ENCODE measurements around the gene PCBP3.

DNA sequence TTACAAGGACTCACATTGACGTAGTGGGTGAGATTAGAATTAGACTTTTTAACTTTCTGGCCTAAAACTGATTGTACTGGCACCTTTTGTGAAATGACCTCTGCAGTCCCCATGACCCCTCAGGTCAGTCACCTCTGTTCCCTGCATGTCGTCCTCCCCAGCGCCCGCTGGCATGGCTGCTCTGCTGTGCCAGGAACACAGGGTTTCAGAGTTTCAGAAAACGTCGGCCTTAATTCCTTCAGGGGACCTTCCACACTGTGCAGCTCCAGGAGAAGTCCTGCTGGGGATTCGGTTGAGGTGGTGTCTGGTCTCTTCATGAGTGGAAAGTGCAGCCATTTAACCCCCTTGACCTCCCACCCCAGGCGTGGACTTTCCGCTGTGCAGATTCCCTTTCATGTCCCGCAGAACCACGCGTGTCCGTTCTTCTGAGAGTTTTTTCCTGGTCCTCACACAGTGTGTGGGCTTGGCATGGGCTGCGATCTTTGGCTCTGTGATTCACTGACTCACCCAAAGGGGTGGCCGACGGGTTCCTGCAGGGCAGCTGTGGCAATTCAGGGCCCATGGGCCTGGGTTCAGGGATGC is 179.7 kb downstream of the PCBP3 start:
- TF ChIP-seq, protein P1, sequence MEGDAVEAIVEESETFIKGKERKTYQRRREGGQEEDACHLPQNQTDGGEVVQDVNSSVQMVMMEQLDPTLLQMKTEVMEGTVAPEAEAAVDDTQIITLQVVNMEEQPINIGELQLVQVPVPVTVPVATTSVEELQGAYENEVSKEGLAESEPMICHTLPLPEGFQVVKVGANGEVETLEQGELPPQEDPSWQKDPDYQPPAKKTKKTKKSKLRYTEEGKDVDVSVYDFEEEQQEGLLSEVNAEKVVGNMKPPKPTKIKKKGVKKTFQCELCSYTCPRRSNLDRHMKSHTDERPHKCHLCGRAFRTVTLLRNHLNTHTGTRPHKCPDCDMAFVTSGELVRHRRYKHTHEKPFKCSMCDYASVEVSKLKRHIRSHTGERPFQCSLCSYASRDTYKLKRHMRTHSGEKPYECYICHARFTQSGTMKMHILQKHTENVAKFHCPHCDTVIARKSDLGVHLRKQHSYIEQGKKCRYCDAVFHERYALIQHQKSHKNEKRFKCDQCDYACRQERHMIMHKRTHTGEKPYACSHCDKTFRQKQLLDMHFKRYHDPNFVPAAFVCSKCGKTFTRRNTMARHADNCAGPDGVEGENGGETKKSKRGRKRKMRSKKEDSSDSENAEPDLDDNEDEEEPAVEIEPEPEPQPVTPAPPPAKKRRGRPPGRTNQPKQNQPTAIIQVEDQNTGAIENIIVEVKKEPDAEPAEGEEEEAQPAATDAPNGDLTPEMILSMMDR (IDR thresholded peaks at IDR 0.05; ENCODE audit: extremely low read depth in 1 of 2, insufficient read depth in 1 of 2, low read depth in 1 of 2, low read length in 2 of 2) = no peak
- TF ChIP-seq POLR2AphosphoS5 (IDR thresholded peaks at IDR 0.05; ENCODE audit: insufficient read depth, low read depth, low read length) (no peak), POLR2A (IDR thresholded peaks at IDR 0.05; ENCODE audit: low read depth, low read length) (no peak), EZH2 (IDR thresholded peaks at IDR 0.05; ENCODE audit: borderline replicate concordance, low read depth, low read length, severe bottlenecking) (no peak), FOS (IDR thresholded peaks at IDR 0.05; ENCODE audit: borderline replicate concordance, insufficient read depth, low read length) (no peak), JUN (IDR thresholded peaks at IDR 0.05; ENCODE audit: borderline replicate concordance, insufficient read depth, insufficient read length, low read depth) (no peak)
- TF ChIP-seq, protein P2, sequence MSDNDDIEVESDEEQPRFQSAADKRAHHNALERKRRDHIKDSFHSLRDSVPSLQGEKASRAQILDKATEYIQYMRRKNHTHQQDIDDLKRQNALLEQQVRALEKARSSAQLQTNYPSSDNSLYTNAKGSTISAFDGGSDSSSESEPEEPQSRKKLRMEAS (IDR thresholded peaks at IDR 0.05; ENCODE audit: insufficient read depth, insufficient read length) = no peak

All from endothelial cell of umbilical vein (primary cell).